IMR-90 (cell line): ENCODE data around the gene PARVG. TPM values are rescaled to one million over a fixed set of nuclear protein-coding genes. Genes with fewer than 3 reads are reported as not detected.

Source experiments
- ATAC-seq: fragments of 200-7000 bp; cut with Tn5 transposase; 2 replicates; pipeline ENCODE4 v1.9.1; 2020; ENCODE audit warnings: low read depth, mild to moderate bottlenecking, moderate library complexity
- BruUV-seq: library from RNA; stranded (reverse); fragments of 400-500 nt; replicated peaks from 2 replicates; lab custom pipeline; 2021; lab: Mats Ljungman, UMichigan
- CTCF ChIA-PET: fragments of 300-600 bp; formaldehyde crosslinking; extraction: SDS; loops from one replicate; lab custom pipeline; 2021; ENCODE audit warnings: antibody characterized with exemption; lab: Yijun Ruan, JAX
- POLR2A ChIA-PET: fragments of 300-600 bp; sonication (Branson Sonifier 250); formaldehyde crosslinking; loops from one replicate; lab custom pipeline; 2022; ENCODE audit warnings: antibody characterized with exemption; ENCODE audit not compliant: unreplicated experiment; lab: Charles Lee
- DNase-seq: peaks from one replicate; pipeline ENCODE4 v3.0.0; 2013
- H2AFZ ChIP-seq: replicated peaks from 2 replicates; pipeline ENCODE3; 2013; ENCODE audit warnings: low read length, mild to moderate bottlenecking; ENCODE audit not compliant: poor library complexity
- H2AK5ac ChIP-seq: 2 replicates; pipeline ENCODE4 v1.6.1; 2013; ENCODE audit warnings: low read depth, low read length, inconsistent platforms
- H2AK9ac ChIP-seq: replicated peaks from 2 replicates; pipeline ENCODE3; 2013; ENCODE audit warnings: mild to moderate bottlenecking, low read depth, low read length, moderate library complexity; ENCODE audit not compliant: poor library complexity
- H2BK120ac ChIP-seq: 2 replicates; pipeline ENCODE4 v1.6.1; 2013; ENCODE audit warnings: low read depth, low read length, inconsistent platforms
- H2BK15ac ChIP-seq: 3 replicates; pipeline ENCODE4 v1.6.1; 2013; ENCODE audit warnings: low read depth, low read length, inconsistent platforms
- H2BK20ac ChIP-seq: 2 replicates; pipeline ENCODE4 v1.6.1; 2013; ENCODE audit warnings: low read depth, mild to moderate bottlenecking, inconsistent platforms, low read length, moderate library complexity
- H2BK5ac ChIP-seq: 2 replicates; pipeline ENCODE4 v1.6.1; 2013; ENCODE audit warnings: mild to moderate bottlenecking, low read depth, low read length, inconsistent platforms; ENCODE audit not compliant: poor library complexity, severe bottlenecking
- H3K14ac ChIP-seq: replicated peaks from 2 replicates; pipeline ENCODE4 v1.6.1; 2013; ENCODE audit warnings: low read depth, low read length, inconsistent platforms
- H3K18ac ChIP-seq: 2 replicates; pipeline ENCODE4 v1.6.1; 2013; ENCODE audit warnings: low read depth, low read length, control low read depth
- H3K23ac ChIP-seq: 2 replicates; pipeline ENCODE4 v1.6.1; 2013; ENCODE audit warnings: low read depth, low read length, inconsistent platforms
- H3K27ac ChIP-seq: 2 replicates; pipeline ENCODE4 v1.5.1; 2013; ENCODE audit warnings: mild to moderate bottlenecking, control low read depth, low read length; ENCODE audit not compliant: insufficient read depth
- H3K27me3 ChIP-seq: 2 replicates; pipeline ENCODE4 v1.6.1; 2013; ENCODE audit warnings: low read length; ENCODE audit not compliant: control insufficient read depth, insufficient read depth
- H3K36me3 ChIP-seq: 2 replicates; pipeline ENCODE4 v1.6.1; 2013; ENCODE audit warnings: low read length, mixed read lengths; ENCODE audit not compliant: control insufficient read depth, insufficient read depth
- H3K4ac ChIP-seq: 2 replicates; pipeline ENCODE4 v1.6.1; 2013; ENCODE audit warnings: low read depth, low read length, inconsistent platforms
- H3K4me1 ChIP-seq: 2 replicates; pipeline ENCODE4 v1.6.1; 2013; ENCODE audit warnings: low read length, mixed read lengths; ENCODE audit not compliant: control insufficient read depth, insufficient read depth
- H3K4me2 ChIP-seq: 2 replicates; pipeline ENCODE4 v1.6.1; 2013; ENCODE audit warnings: low read depth, mild to moderate bottlenecking, control low read depth, low read length, moderate library complexity
- H3K4me3 ChIP-seq: 2 replicates; pipeline ENCODE4 v1.5.1; 2013; ENCODE audit warnings: low read depth, mild to moderate bottlenecking, control low read depth, low read length, moderate library complexity; ENCODE audit not compliant: insufficient read depth
- H3K56ac ChIP-seq: 2 replicates; pipeline ENCODE4 v1.6.1; 2013; ENCODE audit warnings: low read length, inconsistent platforms; ENCODE audit not compliant: insufficient read depth; ENCODE audit errors: extremely low read depth
- H3K79me1 ChIP-seq, 2 experiments: 2 replicates each; pipeline ENCODE4 v1.6.1; 2013; ENCODE audit warnings: low read length in 2 of 2, inconsistent platforms in 1 of 2, low read depth in 1 of 2
- H3K9ac ChIP-seq: 2 replicates; pipeline ENCODE4 v1.6.1; 2013; ENCODE audit warnings: low read depth, low read length, control low read depth
- H3K9me1 ChIP-seq: 2 replicates; pipeline ENCODE4 v1.6.1; 2013; ENCODE audit warnings: low read length, inconsistent platforms; ENCODE audit not compliant: insufficient read depth
- H3K9me3 ChIP-seq: 2 replicates; pipeline ENCODE4 v1.6.1; 2013; ENCODE audit warnings: low read length; ENCODE audit not compliant: control insufficient read depth, insufficient read depth
- H4K20me1 ChIP-seq: 2 replicates; pipeline ENCODE4 v1.6.1; 2013; ENCODE audit warnings: low read length, inconsistent platforms; ENCODE audit not compliant: insufficient read depth
- H4K5ac ChIP-seq: 2 replicates; pipeline ENCODE4 v1.6.1; 2013; ENCODE audit warnings: mild to moderate bottlenecking, low read depth, low read length, control low read depth
- H4K8ac ChIP-seq, 2 experiments: 2 replicates each; pipeline ENCODE4 v1.6.1; 2013; ENCODE audit warnings: low read depth in 2 of 2, low read length in 2 of 2, control low read depth in 1 of 2, inconsistent platforms in 1 of 2
- H4K91ac ChIP-seq: 2 replicates; pipeline ENCODE4 v1.6.1; 2013; ENCODE audit warnings: low read depth, low read length, inconsistent platforms; ENCODE audit not compliant: insufficient read depth
- BHLHE40 ChIP-seq: fragments of 150-350 bp; IDR thresholded peaks from 2 replicates; pipeline ENCODE4 v1.6.1; 2016; ENCODE audit warnings: mild to moderate bottlenecking, low read depth, low read length
- CEBPB ChIP-seq: IDR thresholded peaks from 2 replicates; pipeline ENCODE4 v1.6.1; 2012; ENCODE audit warnings: low read depth, low read length, improper control_type of control experiment
- ELK1 ChIP-seq: fragments of 150-350 bp; IDR thresholded peaks from 2 replicates; pipeline ENCODE4 v1.6.1; 2016; ENCODE audit warnings: low read depth, mild to moderate bottlenecking, low read length, moderate library complexity, borderline replicate concordance
- FOS ChIP-seq: fragments of 150-350 bp; IDR thresholded peaks from 2 replicates; pipeline ENCODE4 v1.6.1; 2016; ENCODE audit warnings: low read depth, low read length
- MAZ ChIP-seq: IDR thresholded peaks from 2 replicates; pipeline ENCODE4 v1.6.1; 2012; ENCODE audit warnings: low read depth, mild to moderate bottlenecking, low read length, improper control_type of control experiment, moderate library complexity, borderline replicate concordance
- MXI1 ChIP-seq: IDR thresholded peaks from 2 replicates; pipeline ENCODE4 v1.6.1; 2012; ENCODE audit warnings: low read depth, mild to moderate bottlenecking, low read length, moderate library complexity, borderline replicate concordance
- POLR2A ChIP-seq: IDR thresholded peaks from 2 replicates; pipeline ENCODE4 v1.6.1; 2012; ENCODE audit warnings: mild to moderate bottlenecking, low read depth, low read length
- RAD21 ChIP-seq: IDR thresholded peaks from 2 replicates; pipeline ENCODE4 v1.6.1; 2012; ENCODE audit warnings: low read length, improper control_type of control experiment
- RCOR1 ChIP-seq: IDR thresholded peaks from 2 replicates; pipeline ENCODE4 v1.6.1; 2012; ENCODE audit warnings: mild to moderate bottlenecking, low read length, improper control_type of control experiment; ENCODE audit not compliant: insufficient replicate concordance
- RFX5 ChIP-seq: IDR thresholded peaks from 2 replicates; pipeline ENCODE4 v1.8.0; 2012; ENCODE audit warnings: low read depth, mild to moderate bottlenecking, low read length, moderate library complexity
- SMC3 ChIP-seq: fragments of 150-350 bp; IDR thresholded peaks from 2 replicates; pipeline ENCODE4 v1.6.1; 2016; ENCODE audit warnings: low read depth, mild to moderate bottlenecking, antibody characterized with exemption, low read length, moderate library complexity
- USF2 ChIP-seq: fragments of 150-350 bp; IDR thresholded peaks from 2 replicates; pipeline ENCODE4 v1.6.1; 2017; ENCODE audit warnings: mild to moderate bottlenecking, antibody characterized with exemption, low read length, low read depth
- WGBS, 2 experiments: methylation state at CpG; one replicate each; pipeline versions ENCODE4 v1.1.5 to v1.1.7; 2013; ENCODE audit warnings: missing lambda C conversion rate in 2 of 2; ENCODE audit not compliant: insufficient read length in 1 of 2; ENCODE audit errors: extremely low coverage in 2 of 2; 5-methylcytosine and 5-hydroxymethylcytosine counted together
- dilution Hi-C: fragments of 300-500 bp; cut with HindIII; formaldehyde crosslinking; loops from one replicate; pipeline ENCODE4 v1.14.3; 2018; ENCODE audit warnings: low sequenced_read_pairs; ENCODE audit not compliant: unreplicated experiment
- in situ Hi-C: fragments of 300-500 bp; cut with MboI; formaldehyde crosslinking; loops from 3 replicates; pipeline ENCODE4 v1.14.3; 2019; ENCODE audit warnings: low sequenced_read_pairs, inconsistent platforms, mixed read lengths
- intact Hi-C: fragments of 100-400 bp; cut with micrococcal nuclease; formaldehyde crosslinking; loops from 2 replicates; pipeline ENCODE4 v1.10.0; 2022
- polyA plus RNA-seq, 3 experiments: library from polyadenylated mRNA; depleted of rRNA; stranded (reverse); fragments of >200 nt; gene quantifications; 2 replicates each; pipeline ENCODE4 v1.2.3, GENCODE V29; 2012; ENCODE audit warnings: low replicate concordance in 1 of 3
- total RNA-seq: library from RNA; depleted of rRNA; stranded (reverse); fragments of >200 nt; gene quantifications from 2 replicates; pipeline ENCODE4 v1.2.3, GENCODE V29; 2012

Gene PARVG
- total and polyA plus RNA-seq, 2 of the 4 experiments (the other 2 are of a cell fraction): not detected

GRCh38 chr22:44182588-44183286 is 2.0 kb downstream of the PARVG start:
- DNase-seq: no peak

More at GRCh38 chr22:44182588-44183286, 2.0 kb downstream of the PARVG start:
- ChIA-PET CTCF (no interaction called here), POLR2A (no interaction called here)
- Histone ChIP-seq H2BK15ac (no peak overlapping the region), H4K20me1 (no peaks in the 10 kb centered on the region; the same call in 1 of the 2 replicates), H3K23ac (no peak overlapping the region), H2BK20ac (no peak overlapping the region), H3K9ac (no peak overlapping the region), H3K56ac (no peak overlapping the region), H3K9me1 (no peaks in the 10 kb centered on the region), H3K27me3 (peaks cover 40% of the 10 kb centered on the region), H3K4ac (no peak overlapping the region), H3K18ac (no peak overlapping the region), H2AK5ac (no peak overlapping the region), H3K27ac (no peak overlapping the region), H3K4me1 (no peaks in the 10 kb centered on the region), H2BK120ac (no peak overlapping the region), H2AK9ac (no peak overlapping the region), H3K4me3 (no peak overlapping the region), H4K91ac (no peak overlapping the region), H2AFZ (no peak overlapping the region), H3K36me3 (no peaks in the 10 kb centered on the region), H3K4me2 (no peak overlapping the region), H3K9me3 (no peaks in the 10 kb centered on the region), H3K79me1 (no peaks in the 10 kb centered on the region), H4K5ac (no peak overlapping the region), H4K8ac (no peak overlapping the region), H3K14ac (no peak overlapping the region), H2BK5ac (no peak overlapping the region)
- intact Hi-C loops (no loop called here), dilution Hi-C loops (no loop called here), in situ Hi-C loops (no loop called here)
- WGBS, 2 experiments: 100% methylated on average over 2 of the region's 17 CpGs; no CpG with 5 or more reads in 1 of the 2 experiments
- no peak for TF ChIP-seq SMC3
- no peak for TF ChIP-seq USF2
- no peak for TF ChIP-seq FOS
- no peak for TF ChIP-seq RCOR1
- TF ChIP-seq RFX5: no peak
- no peak for TF ChIP-seq BHLHE40
- TF ChIP-seq MXI1: no peak
- no peak for TF ChIP-seq RAD21
- no peak for TF ChIP-seq POLR2A
- no peak for TF ChIP-seq CEBPB
- no peak for TF ChIP-seq MAZ
- no peak for TF ChIP-seq ELK1
- no TSS peak for BruUV-seq
- no peak for ATAC-seq
